Left ventricle myocardium superior (tissue), 1 donor: ENCODE measurements around the gene P2RY13. TPM values are rescaled to one million over a fixed set of nuclear protein-coding genes. Genes with fewer than 3 reads are reported as not detected.
A peak's percentile ranks its signal among the peaks of the same experiment; 100 is the strongest.

Experiments
- ATAC-seq: fragments of 200-7000 bp; cut with Tn5 transposase; one replicate; pipeline ENCODE4 v1.9.1; 2020; ENCODE audit warnings: mild to moderate bottlenecking, moderate library complexity
- DNase-seq: peaks from one replicate; pipeline ENCODE4 v3.0.0-alpha.2; 2020
- intact Hi-C: fragments of 100-400 bp; cut with micrococcal nuclease; formaldehyde crosslinking; loops from one replicate; pipeline ENCODE4 v1.11.0; 2022
- total RNA-seq: library from RNA; stranded (reverse); fragmentation: NEBNext Ultra II Directional; extraction: Animal tissue kit (Norgen Biotek cat#: 25700); gene quantifications from one replicate; pipeline ENCODE4 v1.2.1, GENCODE V29; 2021
- donor health status: DM: no; HTN: yes; CAD: no; lungs with severe emphysema.

Gene P2RY13
- total RNA-seq, 1 donor from 2014 or later, result 1.2 TPM

DNA sequence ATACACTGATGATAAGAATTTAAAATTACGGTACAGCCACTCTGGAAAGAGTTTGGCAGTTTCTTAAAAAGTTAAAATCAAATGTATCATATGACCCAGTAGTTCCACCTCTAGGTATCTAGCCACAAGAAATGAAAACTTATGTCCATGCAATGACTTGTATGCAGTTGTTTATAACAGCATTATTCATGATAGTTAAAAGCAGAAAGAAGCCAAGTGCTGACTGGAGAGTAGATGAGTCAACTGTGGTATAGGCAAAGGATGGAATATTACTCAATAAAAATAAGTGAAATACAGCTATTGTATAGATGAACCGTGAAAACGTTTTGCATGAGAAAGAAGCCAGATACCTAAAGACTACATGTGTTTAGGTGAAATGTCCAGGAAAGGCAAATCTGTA, 27.6 kb downstream of the P2RY13 start:
- DNase-seq (no peak), ATAC-seq (no peak)
- intact Hi-C loops, result no loop called here

GRCh38 chr3:151300539-151300938, 28.8 kb downstream of the P2RY13 start:
- DNase-seq, result no peak
- intact Hi-C loops, result no loop called here
- ATAC-seq, result no peak

GRCh38 chr3:151299006-151299405, 30.3 kb downstream of the P2RY13 start:
- intact Hi-C loops, result no loop called here
- ATAC-seq (no peak), DNase-seq (no peak)

DNA sequence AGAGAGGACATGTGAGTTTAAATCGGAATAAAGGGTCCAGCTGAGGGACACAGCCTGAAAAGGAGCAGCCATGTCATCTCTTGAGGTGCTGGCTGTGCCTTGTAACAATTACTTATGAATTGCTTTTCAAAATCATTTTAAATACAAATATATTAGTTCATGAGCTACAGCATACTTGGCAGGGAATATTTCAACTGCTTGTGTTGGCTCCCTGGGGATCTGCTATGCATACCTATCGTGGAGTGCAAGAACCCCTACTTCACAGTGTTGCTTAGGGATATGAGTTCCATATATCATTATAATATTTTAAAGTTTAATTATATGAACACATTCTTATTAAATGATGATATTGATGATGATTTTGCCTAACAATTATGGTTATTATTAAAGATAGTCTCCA, 31.9 kb downstream of the P2RY13 start:
- intact Hi-C loops, result no loop called here
- no peak for DNase-seq
- ATAC-seq, result no peak

- no peak for DNase-seq
- no peak for ATAC-seq
- intact Hi-C loops, result no loop called here
These were observed 33.1 kb downstream of the P2RY13 start for GRCh38 chr3:151296226-151296625.

GRCh38 chr3:151293127-151293526, 36.2 kb downstream of the P2RY13 start:
- no peak for DNase-seq
- no peak for ATAC-seq
- intact Hi-C loops, result no loop called here

DNA sequence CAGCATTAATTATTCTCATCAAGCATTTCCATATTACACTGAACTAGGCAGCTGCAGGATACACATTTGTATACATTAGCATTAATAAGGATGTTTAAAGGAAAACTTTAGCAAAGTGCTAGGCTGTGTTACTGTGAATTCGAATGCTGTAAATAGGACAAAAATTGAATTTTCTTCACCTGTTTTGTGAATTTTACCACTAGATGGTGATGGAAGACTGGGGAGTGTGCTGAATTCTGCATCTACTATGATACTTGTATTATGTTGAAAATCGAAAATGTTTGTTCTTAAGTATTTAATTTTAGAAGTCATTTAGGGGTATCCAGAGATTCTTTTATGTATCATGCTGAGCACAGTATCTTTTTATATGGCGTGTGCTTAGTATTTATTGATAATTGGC, 38.7 kb downstream of the P2RY13 start:
- DNase-seq (no peak), ATAC-seq (no peak)
- intact Hi-C loops, result no loop called here

DNA sequence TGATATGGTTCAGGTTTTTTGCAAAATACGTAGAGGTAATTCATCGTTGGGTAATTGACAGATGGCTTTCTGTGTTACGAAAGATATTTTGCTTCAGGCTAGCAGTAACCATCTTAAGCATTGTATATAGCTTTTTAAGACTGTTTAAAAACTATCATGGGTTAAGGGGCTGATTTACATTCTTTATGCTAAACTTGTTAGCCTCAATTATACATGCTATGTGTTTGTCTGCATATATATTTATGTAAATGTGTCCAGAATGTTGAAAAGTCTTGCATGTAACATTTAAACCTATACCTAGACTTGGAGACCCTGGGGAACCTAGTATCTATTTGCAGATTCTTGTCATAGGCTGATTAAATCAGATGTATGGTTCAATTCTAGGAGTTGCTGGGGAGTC, 39.9 kb downstream of the P2RY13 start:
- no peak for ATAC-seq
- intact Hi-C loops, result no loop called here
- no peak for DNase-seq

DNA sequence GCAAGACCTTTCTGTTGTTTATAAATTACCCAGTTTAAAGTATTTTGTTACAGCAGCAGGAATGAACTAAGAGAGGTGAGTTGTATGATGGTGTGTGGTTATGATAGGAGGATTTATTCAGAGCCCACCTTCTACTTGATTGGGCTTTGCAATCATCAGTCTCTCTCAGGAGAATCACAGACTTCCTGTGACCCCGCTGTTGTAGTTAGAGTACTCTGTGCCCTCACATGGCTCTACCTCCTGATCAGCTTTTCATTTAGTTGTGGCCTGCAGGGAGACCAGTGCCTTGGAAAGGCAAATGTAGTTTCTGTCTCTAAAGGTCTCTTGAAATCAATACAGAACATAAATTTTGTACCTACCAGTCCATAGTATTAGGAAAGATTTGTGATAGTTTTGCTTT, 43.4 kb downstream of the P2RY13 start:
- DNase-seq, result no peak
- intact Hi-C loops, result no loop called here
- no peak for ATAC-seq

- ATAC-seq (peak; percentile 44), DNase-seq (peak; percentile 36)
- intact Hi-C loops, result loop anchor here (2.0 kb wide), 1 partner anchor 115 kb away; no protein-coding TSS in a partner anchor
These were observed 45.4 kb downstream of the P2RY13 start for GRCh38 chr3:151283907-151284461.

GRCh38 chr3:151283387-151283786, 46.0 kb downstream of the P2RY13 start:
- ATAC-seq, result no peak

DNA sequence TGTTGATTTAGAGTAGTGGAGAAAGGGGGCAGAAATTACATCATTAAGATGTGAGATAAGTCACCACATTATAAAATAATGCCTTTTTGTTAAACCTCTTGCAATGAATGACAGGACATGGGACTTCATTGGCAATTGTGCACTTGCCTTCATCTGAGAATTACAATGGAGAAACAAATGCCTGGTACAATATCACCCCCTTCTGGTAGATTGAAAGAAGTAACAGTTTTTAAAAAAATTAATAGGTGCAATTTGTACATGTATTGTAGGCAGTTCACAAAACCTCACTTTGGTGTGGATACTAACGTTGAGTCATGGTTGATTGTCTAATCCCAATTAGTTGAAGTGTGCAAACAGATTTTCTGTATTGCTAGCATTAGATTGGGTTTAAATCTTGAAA, 46.4 kb downstream of the P2RY13 start:
- intact Hi-C loops, result loop anchor here (2.0 kb wide), 1 partner anchor 114 kb away; no protein-coding TSS in a partner anchor

More at GRCh38 chr3:151283387-151283786, 46.0 kb downstream of the P2RY13 start:
- intact Hi-C loops, result loop anchor here (2.0 kb wide), 1 partner anchor 115 kb away; no protein-coding TSS in a partner anchor
- no peak for DNase-seq

DNA sequence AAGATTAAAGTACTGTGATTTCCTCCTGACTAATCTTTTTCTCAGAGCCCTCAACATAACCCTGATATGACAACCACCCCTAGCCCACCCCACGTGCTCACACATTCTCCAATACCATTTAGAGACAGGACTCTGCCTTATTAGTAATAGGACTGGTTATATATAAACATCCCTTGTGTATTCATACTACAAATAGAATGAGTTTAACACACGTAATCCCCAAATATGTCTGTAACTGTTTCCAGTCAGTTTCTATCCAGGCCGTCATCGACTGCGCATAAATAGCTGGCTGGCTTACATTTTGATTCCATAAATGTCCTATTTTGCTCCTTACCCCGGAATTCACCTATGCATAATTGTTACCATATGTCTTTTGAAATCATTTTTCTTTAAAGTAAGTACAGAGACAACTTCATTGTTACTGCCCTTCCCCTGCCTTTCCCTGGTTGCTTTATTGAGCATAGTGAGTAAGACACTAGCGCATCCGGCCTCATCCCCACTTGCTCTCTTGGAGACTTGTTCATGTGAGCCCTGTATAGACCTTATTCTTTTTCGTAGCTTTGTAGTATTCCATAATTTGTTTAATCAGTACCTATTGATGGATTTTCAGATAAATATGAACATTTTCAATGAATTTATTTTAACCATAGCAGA, 47.6 kb downstream of the P2RY13 start:
- intact Hi-C loops, result loop anchor here (2.0 kb wide), 2 partner anchors 53 to 113 kb away; no protein-coding TSS in a partner anchor
- DNase-seq (no peak), ATAC-seq (peak; percentile 61)

More for the DNA sequence above, 46.4 kb downstream of the P2RY13 start:
- DNase-seq (no peak), ATAC-seq (peak; percentile 64)

GRCh38 chr3:151278230-151278629, 51.1 kb downstream of the P2RY13 start, which contains the start of gene P2RY14:
Gene P2RY14, minus strand, starts transcription at chr3:151278542. Its CDS starts 64,226 bp downstream, at chr3:151214316.
- intact Hi-C loops, result no loop called here
- DNase-seq (no peak), ATAC-seq (peak; percentile 52)

GRCh38 chr3:151276687-151277042, 52.7 kb downstream of the P2RY13 start:
- ATAC-seq (no peak), DNase-seq (no peak)
- intact Hi-C loops, result no loop called here

Other genes starting within 250 kb of the P2RY13 start
- 0.10 TPM for gene MED12L, start 243.9 kb downstream of the P2RY13 start, total RNA-seq
- 0.15 TPM for gene GPR171, start 126.3 kb downstream of the P2RY13 start, total RNA-seq
- 4.4 TPM for gene P2RY14, start 51.0 kb downstream of the P2RY13 start, total RNA-seq
- gene GPR87, start 12.7 kb downstream of the P2RY13 start, total RNA-seq, result not detected
- 1.0 TPM for gene P2RY12, start 55.2 kb upstream of the P2RY13 start, total RNA-seq
- gene IGSF10, start 131.5 kb upstream of the P2RY13 start, total RNA-seq, result 1.9 TPM